Urothelium cell line (cell line): Measurements from ENCODE around the gene ST7.
"Not testable (repeated sequence)": the region's sequence is repeated elsewhere in the genome, so short reads cannot be mapped to it uniquely, and the experiment has no call there.

Source experiments
- DNase-seq: peaks from one replicate; pipeline ENCODE4 v3.0.0; 2011; ENCODE audit warnings: low spot score, mixed read lengths
- FAIRE-seq: peaks from 2 replicates; lab custom pipeline; 2011; peaks lifted over from hg19 to GRCh38; lab: Jason Lieb, UNC

Gene ST7

DNA sequence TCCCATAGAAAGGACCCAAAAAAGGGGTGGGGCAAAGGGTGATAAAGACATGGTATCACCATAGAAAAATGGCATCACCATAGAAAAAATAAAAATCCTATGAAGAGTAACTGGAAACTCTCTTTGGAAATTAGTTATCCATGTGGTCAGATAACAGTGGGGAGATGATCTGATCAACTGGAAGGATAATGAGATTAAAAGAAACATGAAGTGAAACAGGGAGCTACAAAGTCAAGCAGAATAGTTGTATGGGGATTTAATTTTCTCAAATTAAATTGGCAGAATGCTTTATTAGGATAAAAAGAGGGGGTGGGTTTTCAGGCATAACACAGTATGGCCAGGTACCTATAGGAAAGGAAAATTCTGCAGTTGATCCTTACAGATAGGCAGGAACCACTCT, 258.3 kb downstream of the ST7 start:
- no peak for DNase-seq
- no peak for FAIRE-seq

DNA sequence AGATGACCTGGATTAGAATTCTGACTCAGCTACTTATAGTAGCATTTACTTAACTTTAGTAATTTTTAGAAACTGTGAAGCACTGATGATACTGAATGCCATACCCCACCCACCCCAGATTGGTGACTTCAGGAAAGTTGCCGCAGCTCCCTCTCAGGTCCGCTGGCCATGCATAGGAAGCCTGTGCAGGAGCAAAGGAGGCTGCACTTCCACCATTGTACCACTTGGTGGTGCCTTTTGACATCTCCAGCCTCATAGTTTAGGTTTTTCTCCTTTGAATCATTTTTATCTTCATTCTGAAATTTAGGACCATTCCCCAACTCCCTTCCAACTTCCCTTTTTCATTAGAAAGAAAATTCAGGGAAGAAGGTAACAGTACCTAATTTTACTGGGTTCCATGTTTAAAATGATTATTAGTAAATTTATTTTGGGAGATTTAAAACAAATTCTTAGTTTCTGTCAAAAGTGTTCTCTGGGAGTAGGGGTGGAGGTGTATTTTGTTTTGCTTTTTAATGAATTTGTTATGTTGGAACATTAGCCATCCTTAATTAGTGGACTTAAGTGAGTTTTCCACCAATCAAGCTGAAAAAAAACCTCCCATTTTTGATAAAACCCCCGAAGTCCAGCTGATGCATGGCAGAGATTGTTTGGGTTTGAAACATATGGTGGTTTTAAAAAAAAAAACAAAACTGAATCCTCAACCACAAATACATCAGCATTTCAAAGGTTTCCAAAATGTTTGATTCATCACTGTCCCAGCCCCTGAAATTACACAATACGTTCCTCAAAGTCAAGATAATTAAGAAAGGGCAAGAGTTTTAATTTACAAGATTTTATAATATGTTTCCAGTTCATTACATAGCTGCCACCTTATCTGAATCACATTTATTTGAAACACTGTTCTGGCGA, 259.9 kb downstream of the ST7 start:
- FAIRE-seq (no peak), DNase-seq (peak; percentile 52)

DNA sequence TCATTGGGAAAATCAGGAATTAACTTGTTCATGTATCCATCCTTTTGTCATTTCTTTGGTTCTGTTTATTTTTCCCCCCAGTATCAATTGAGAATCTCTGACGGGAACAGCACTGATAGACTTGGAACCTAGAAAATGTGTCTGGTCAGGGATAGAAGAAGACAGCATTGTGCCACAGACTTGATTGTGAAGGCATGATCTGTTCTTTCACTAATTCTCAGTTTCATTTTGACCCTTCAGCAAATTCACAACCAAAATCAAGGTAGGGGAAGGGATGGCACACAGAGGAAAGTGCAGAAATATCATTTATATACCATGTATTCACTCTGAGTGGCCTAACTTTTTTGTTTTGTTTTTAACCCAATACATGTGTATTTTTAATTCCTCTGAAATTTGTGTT, 262.7 kb downstream of the ST7 start:
- DNase-seq (no peak), FAIRE-seq (no peak)

DNA sequence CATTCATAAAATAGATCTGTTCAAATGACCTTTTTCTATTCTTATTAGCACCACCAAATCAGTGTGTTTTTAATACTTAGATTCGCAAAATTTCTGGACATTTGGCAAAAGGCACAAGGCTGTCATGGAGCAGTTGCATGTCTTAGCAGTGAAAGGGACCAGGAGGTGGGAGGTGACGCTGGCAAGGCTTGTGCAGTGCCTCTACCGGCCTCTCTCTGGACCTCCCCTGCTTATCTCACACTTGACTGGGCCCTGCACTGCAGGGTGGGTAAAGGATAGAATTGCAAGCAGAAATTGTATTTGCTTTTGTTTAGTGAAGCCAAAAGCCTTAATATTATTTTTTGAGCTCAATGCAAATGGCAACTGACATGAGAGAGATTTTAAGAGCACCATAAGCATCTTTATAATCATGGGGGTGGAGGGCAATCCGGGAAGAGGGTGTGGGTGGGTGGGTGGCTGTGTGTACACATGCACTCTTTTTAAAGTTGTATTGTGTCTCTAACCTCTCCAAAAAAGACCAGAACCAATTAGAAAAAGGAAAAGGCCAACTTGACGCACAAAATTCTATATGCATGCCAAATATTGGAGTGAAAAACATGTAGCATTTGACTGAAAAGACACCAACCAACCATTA, 263.3 kb downstream of the ST7 start:
- DNase-seq (no peak), FAIRE-seq (no peak)

DNA sequence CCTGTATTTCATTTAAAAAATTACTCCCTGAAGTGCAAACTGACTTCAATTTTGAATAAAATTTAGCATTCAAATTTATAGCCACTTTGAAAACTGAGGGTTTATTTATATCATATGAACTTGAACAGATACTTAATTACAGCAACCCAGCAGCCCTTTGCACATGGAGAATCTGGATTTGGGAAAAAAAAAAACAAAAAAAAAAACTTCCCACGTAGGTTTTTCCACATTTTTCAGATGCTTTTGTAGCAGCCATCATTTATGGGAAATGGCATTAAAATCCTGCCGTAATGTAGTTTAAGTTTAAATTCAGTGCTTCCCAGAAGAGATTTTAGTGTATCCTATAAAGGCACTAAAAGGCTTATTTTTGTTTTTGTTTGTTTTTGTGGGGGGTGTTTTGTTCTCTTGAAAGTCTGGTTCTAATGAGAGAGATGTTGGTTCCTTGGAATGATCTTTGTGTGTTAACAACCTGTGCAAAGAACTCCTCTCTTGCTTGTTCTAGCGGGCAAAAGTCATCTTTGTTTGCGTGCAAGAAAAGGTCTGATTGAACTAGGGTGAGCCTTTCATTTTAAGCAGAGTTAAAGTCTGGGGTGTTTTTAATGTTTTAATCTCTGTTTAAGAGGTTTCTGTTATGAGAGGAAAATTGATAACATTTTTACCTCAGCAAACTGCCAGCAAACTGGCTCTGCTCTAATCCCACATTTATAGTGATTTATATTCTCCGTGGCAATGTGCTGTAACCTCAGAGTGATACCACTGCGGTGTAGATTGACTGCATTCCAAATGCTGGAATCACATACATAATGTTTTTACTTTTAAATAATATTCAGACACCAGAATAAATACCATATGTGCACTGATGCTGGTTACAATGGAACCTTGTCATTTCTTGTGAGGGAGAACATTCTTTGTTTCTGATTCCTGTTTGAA, 264.1 kb downstream of the ST7 start:
- no peak for DNase-seq
- no peak for FAIRE-seq

DNA sequence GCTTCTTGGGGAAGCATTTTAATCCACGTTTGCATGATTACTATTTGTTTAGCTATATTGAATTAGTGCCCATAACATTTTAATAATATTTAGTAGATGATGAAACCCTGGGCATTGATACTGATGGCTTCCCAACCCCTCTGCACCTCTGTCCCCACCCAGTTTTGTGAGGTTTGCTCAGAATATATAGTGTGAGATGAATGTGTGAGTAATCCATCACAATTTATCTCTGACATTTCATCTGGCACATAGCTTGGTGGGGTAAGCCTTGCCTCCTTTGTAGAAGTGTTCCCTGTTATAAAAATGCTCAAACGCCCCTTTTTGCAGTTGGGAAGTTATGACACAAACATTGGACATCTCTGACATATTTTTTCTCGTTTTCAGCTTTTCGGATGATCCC, 265.4 kb downstream of the ST7 start:
- no peak for FAIRE-seq
- no peak for DNase-seq

DNA sequence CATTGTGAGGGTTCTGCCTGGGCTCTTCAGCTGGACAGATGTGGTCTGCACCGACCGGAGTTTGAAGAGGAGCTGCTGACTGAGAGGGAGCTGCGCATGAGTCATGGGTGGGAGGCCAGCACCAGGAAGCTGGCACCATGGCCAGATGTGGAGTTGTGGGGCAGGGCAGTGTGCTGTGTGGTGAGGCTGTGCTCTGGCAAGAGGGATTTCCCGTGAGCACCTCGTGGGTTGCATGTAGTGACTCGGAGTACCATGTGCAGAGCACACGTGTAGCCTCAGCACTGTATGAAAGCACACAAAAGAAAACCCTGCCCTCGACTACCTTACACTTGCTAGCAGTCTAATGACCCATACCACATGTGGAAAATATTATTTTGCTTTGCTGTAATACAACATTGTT, 266.2 kb downstream of the ST7 start:
- DNase-seq, result peak; percentile 3
- FAIRE-seq, result no peak

DNA sequence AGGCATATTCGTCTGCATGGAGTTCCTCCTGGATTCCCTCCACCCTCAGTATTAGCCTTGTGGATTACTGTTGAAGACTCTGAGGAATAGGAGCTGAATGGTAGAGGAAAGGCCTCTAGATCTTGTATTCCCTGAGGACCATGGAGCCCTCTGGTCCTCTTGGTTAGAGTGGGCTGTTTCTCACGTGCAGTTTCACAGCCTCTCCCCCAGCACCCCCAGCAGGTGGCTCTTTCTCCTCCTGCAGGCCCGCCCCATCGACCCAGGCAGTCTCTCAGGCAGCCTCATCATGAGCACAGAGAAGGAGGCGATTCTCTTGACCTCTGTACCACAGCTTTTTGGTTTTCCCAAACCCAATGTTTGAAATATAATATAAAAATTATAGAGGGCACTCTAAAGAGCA, 267.5 kb downstream of the ST7 start:
- no peak for DNase-seq
- FAIRE-seq, result no peak

DNA sequence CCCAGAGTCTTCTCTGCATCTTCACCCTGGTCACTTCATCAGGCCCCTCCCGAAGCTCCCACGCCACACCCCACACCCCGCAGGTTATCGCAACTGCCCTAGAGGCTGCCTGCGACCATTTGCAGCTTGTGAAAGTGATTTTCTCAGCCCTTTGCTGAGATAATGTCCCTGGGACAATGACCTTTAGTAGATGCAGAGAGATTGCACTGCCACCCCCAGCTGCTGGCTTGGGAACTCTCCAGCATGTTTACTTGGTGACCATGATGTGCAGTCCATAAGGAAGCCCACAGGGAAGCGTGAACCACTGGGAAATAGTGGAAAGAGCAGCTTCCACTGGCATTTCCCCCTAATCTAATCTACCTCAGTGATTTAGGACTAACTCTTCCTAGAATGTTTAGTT, 272.2 kb downstream of the ST7 start:
- FAIRE-seq, result no peak
- DNase-seq, result no peak

DNA sequence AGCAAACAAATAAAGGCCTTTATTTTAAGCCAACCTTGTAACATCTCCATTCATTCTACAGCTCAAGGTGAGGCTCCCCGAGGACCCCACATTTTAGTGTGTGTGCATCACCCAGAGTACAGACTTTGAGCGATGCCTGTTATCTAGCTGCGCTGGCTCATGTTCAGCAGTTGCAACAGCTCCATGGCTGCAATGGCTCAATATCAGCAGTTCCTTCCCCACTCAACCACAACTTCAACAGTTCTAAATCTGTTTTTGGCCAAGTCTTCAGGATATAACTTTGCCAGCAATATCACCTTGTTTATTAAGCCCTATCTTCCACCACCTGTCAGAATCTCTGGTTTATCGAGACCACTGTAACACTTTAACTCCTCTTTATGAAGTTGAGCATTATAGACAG, 273.8 kb downstream of the ST7 start:
- FAIRE-seq, result no peak
- DNase-seq, result no peak

DNA sequence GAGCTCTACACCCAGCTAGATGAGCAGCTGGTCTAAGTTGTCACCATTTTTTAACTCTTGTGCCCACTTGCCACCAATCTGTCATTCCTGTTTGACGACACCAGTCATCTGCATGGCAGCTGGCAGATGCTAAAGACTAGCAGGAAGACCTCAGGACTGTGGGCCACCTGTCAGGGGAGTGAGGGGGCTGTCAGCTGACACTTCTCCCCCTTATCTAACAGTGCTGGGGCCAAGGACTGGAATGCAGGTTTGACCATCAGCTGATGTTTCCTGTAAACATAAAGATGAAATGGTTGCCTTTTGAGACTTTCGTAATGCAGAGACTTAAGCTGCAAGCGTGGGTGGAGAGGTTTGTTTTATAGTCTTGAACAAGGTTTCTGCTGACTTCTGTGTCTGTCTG, 276.0 kb downstream of the ST7 start:
- FAIRE-seq (no peak), DNase-seq (no peak)

DNA sequence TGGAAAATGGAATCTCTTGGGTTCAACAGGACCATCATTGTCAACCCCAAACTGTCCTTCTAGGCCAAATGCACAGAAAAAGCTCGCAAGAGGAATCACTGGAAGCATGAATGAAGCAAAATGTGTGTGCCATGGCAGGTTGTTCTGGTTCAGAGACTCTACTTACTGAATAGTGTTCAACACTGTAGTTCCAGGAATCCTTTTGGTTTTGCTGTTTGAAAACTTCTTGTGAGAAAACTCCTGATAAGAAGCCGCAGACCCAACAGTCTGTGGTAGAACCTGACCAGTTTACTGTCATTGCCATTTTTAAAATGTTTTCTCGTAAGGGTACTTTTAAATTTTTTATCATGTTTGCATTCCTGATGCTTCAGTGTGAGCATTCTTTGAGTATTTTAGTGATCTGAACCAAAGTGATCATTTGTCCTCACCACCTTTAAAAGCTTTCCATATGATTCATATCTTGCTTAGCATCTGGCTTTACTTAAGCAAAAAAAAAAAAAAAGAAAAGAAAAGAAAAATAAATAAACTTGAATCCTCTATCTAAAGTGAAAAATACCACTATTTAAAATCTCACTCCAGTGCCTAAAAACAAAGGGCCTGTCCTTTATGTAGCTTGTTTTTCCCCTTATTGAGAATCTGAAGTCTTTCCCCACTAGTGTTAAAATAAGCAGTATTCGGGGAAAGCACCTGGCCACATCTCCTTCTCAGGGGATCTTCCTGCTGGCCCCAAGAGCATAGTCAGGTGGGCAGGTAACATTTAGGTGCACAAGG, 277.2 kb downstream of the ST7 start:
- no peak for DNase-seq
- no peak for FAIRE-seq

DNA sequence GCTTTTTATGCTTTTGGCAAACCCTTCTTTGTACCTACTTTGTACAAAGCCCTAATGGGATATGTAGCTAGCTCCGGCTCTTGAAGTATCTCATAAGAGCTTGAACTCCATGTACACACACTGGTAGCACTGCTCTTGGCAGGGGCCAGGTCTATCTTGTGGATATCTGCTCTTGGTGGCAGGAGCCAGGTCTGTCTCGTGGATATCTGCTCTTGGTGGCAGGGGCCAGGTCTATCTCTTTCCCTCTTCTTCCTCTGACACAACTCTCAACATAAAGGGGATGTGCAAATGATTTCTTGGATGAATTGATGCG, 277.7 kb downstream of the ST7 start:
- DNase-seq, result no peak
- no peak for FAIRE-seq

DNA sequence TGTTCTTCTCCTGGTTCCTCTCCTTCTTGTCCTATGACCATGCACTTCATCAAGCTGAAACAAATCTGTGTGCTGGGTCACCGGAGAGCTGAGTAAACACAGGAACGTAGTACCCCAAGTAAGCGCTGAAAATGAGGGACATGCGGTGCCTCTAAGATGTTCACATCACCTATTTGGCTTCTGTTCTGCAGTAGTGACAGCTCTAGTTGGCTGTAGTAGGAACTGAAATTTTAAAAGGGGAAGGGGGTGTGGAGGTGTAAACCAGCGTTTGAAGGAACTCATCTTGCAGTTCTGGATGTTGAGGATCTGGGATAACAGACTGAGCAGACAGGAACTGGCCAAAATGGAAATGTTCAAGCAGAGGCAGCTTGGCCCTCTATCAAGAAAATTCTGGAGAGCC, 284.3 kb downstream of the ST7 start:
- DNase-seq (no peak), FAIRE-seq (no peak)

DNA sequence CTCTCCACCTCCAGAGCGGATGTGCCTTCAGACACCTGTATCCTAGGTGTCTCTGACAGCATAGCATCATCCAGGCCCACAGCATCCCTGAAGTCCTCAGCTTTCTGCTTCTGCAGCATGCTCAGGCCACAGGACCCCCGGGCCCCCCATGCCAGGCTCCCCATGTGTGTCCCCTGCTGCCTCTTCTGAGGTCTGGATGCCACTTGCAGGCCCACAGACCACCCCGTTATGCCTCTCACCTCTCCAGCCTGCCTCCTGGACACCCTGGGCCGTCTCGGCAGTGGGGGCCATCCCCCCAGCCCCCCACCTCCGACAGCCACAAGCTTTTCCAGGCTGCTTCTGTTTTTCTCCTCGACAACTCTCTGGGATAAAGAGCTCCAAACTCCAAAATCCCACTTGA, 285.2 kb downstream of the ST7 start:
- FAIRE-seq (no peak), DNase-seq (no peak)

DNA sequence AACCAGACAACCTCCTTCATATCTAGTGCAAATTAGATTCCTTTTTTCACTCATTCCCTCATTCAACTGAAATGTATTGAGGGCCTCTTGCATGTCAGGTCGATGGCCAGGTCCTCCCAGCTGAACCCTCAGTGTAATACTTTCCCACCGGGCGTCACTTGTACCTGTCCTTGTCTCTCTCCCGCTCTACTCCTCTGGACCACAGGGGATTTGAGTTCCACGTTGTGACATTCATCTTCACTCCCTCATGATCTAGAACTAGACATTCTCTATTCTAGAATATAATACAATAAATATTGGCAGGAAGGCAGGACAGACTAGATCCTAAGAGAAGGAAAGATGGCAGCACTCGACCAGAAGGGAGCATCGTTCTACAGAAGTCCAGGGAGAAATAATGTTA, 285.6 kb downstream of the ST7 start:
- DNase-seq (no peak), FAIRE-seq (no peak)

DNA sequence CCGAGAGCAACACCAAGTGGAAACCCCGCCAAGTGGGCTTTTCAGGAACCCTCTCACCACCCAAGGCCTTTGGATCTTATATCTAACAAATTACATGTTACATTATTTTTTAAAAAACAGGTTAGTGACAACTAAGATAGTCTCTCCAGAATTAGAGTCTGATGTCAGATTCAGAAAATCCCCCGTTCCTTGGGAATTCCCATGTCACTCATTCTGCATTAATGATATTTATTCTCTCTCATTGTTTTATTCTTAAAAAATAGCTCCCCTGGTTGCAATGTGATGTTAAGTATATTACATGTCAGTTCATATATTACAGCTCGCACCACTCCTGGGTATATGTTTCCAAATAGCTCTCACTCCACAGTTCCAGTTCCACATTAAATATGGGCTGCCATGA, 287.8 kb downstream of the ST7 start:
- FAIRE-seq, result no peak
- DNase-seq, result no peak

DNA sequence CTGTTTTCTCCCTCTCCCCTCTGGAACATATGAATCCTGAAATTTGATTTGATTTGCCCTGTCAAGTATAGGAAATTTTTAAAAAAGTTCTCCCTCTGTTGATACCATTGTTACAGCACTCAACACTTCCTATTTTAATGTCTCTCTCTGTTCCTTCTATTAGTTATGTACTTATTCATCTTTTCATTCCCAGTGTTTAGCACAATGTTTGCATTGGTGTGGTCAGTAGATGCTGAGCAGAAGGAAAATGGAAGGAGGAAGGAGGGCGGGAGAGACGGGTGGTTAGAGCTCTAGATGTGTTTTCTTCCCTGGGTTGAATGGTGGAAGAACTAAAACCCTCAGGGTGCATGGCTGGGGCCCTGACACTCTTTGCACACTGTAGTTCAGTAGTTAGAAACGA, 290.1 kb downstream of the ST7 start:
- DNase-seq (no peak), FAIRE-seq (no peak)

DNA sequence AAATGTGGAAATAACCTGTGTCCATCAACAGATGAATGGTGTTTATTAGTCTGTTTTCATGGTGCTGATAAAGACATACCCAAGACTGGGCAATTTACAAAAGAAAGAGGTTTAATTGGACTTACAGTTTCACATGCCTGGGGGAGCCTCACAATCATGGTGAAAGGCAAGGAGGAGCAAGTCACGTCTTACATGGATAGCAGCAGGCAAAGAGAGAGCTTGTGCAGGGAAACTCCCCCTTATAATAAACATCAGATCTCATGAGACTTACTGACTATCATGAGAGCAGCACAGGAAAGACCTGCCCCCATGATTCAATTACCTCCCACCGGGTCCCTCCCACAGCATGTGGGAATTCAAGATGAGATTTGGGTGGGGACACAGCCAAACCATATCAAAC, 292.4 kb downstream of the ST7 start:
- not testable (repeated sequence) for FAIRE-seq

DNA sequence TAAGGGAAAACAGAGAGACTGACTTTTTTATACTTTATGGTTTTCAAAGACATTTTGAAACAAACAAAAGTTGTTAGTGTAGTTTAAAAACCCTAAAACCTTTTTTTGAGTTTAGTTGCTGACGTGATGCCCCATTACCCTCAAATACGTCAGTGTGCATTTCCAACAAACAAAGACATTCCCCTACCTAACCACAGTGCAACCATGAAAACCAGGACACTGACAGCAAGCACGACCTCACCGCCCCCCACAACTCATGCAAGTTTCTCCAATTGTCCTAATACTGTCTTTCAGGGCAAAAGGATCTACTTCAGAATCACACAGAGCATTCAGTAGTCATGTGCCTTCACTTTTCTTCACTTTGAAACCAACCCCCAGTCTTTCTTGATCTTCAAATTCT, 294.5 kb downstream of the ST7 start:
- no peak for FAIRE-seq

More for the DNA sequence above, 292.4 kb downstream of the ST7 start:
- not testable (repeated sequence) for DNase-seq

DNA sequence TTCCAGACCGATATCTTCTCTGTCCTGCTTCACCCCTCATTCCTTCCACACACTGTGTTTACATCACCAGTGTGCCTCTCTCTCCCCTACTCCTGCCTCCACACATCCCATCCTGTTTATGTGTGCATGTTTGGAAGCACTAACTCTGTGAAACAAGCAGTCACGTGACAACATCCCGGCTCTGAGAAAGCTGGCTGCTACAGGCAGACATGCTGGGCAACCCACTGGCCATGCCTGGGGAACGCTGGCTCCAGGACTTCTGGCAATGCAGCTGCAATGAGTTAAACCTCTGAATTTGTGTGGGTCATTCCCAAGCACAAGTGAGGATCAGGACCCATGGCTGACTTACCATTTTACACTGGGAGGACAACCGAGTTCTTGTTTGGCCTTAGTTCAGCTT, 295.5 kb downstream of the ST7 start:
- FAIRE-seq (no peak), DNase-seq (no peak)

More for the DNA sequence above, 294.5 kb downstream of the ST7 start:
- no peak for DNase-seq
